Liver (tissue), 10 donors: ENCODE results near the gene GALNT9. TPM values are rescaled to one million over a fixed set of nuclear protein-coding genes. Genes with fewer than 3 reads are reported as not detected.

Experiments used
- DNase-seq: peaks from one replicate; pipeline ENCODE4 v3.0.0-alpha.2; 2017; ENCODE audit warnings: low spot score
- H3K27ac ChIP-seq, 2 donors: one replicate each; pipeline ENCODE4 v1.7.0; 2013; ENCODE audit warnings: inconsistent platforms in 2 of 2, low read length in 2 of 2, control low read depth in 1 of 2, low read depth in 1 of 2, mild to moderate bottlenecking in 1 of 2
- H3K27me3 ChIP-seq, 4 donors: one replicate each; pipeline versions ENCODE4 v1.6.1 to v1.7.0; 2013; ENCODE audit warnings: low read length in 3 of 4, inconsistent platforms in 1 of 4, mild to moderate bottlenecking in 1 of 4, moderate library complexity in 1 of 4; ENCODE audit not compliant: control insufficient read depth in 4 of 4, insufficient read depth in 4 of 4
- H3K36me3 ChIP-seq, 4 donors: one replicate each; pipeline versions ENCODE4 v1.6.1 to v1.7.0; 2013; ENCODE audit warnings: low read length in 3 of 4, mild to moderate bottlenecking in 3 of 4, low read depth in 1 of 4, moderate library complexity in 1 of 4; ENCODE audit not compliant: control insufficient read depth in 4 of 4, insufficient read depth in 3 of 4
- H3K4me1 ChIP-seq, 4 donors: one replicate each; pipeline versions ENCODE4 v1.6.1 to v1.7.0; 2013; ENCODE audit warnings: low read length in 3 of 4, mild to moderate bottlenecking in 3 of 4, moderate library complexity in 1 of 4; ENCODE audit not compliant: control insufficient read depth in 4 of 4, insufficient read depth in 4 of 4
- H3K4me3 ChIP-seq, 3 donors: one replicate each; pipeline versions ENCODE4 v1.6.1 to v1.7.0; 2013; ENCODE audit warnings: low read length in 3 of 3, control low read depth in 1 of 3, low read depth in 1 of 3, mild to moderate bottlenecking in 1 of 3
- H3K9ac ChIP-seq, 2 donors: one replicate each; pipeline ENCODE4 v1.7.0; 2013; ENCODE audit warnings: low read length in 2 of 2, mild to moderate bottlenecking in 2 of 2, moderate library complexity in 2 of 2, control low read depth in 1 of 2, low read depth in 1 of 2
- H3K9me3 ChIP-seq, 4 donors: one replicate each; pipeline versions ENCODE4 v1.6.1 to v1.7.0; 2013; ENCODE audit warnings: low read length in 3 of 4; ENCODE audit not compliant: control insufficient read depth in 4 of 4
- EGR1 ChIP-seq, 2 donors: IDR thresholded peaks; 2 replicates each; pipeline ENCODE4 v1.6.1; 2016 to 2018; ENCODE audit warnings: antibody characterized with exemption in 2 of 2, low read depth in 2 of 2
- GABPA ChIP-seq, 2 donors: IDR thresholded peaks in 1 of 2; conservative IDR thresholded peaks in 1 of 2; 2 replicates each; pipeline ENCODE4 v1.6.1; 2016; ENCODE audit warnings: antibody characterized with exemption in 2 of 2, mild to moderate bottlenecking in 1 of 2, moderate library complexity in 1 of 2
- HNF4G ChIP-seq: IDR thresholded peaks from 2 replicates; pipeline ENCODE4 v1.6.1; 2016; ENCODE audit warnings: antibody characterized with exemption
- JUND ChIP-seq, 2 donors: IDR thresholded peaks; 2 replicates each; pipeline ENCODE4 v1.6.1; 2016; ENCODE audit warnings: antibody characterized with exemption in 2 of 2
- NR2F2 ChIP-seq: IDR thresholded peaks from 2 replicates; pipeline ENCODE4 v1.6.1; 2016; ENCODE audit warnings: antibody characterized with exemption
- RXRA ChIP-seq, 2 donors: IDR thresholded peaks; 2 replicates each; pipeline ENCODE4 v1.6.1; 2017 to 2018; ENCODE audit warnings: antibody characterized with exemption in 2 of 2, mild to moderate bottlenecking in 1 of 2
- SP1 ChIP-seq: IDR thresholded peaks from 2 replicates; pipeline ENCODE4 v1.6.1; 2018; ENCODE audit warnings: antibody characterized with exemption, mild to moderate bottlenecking
- TAF1 ChIP-seq: conservative IDR thresholded peaks from 2 replicates; pipeline ENCODE4 v1.6.1; 2016; ENCODE audit warnings: antibody characterized with exemption, mild to moderate bottlenecking
- YY1 ChIP-seq: IDR thresholded peaks from 2 replicates; pipeline ENCODE4 v1.6.1; 2016; ENCODE audit warnings: antibody characterized with exemption, mild to moderate bottlenecking
- WGBS: extraction: QIAGEN DNeasy Blood & Tissue Kit; methylation state at CpG from one replicate; pipeline ENCODE4 v1.1.7; 2013; 5-methylcytosine and 5-hydroxymethylcytosine counted together
- polyA plus RNA-seq, 2 donors: library from polyadenylated mRNA; stranded (reverse) in 1 of 2; unstranded in 1 of 2; fragments of 200-250 nt in 1 of 2; fragments of >200 nt in 1 of 2; fragmentation: Nextera tagmentation in 1 of 2; extraction: Ambion mirVana in 1 of 2; gene quantifications; one replicate each; pipeline versions ENCODE4 v1.2.1 to v1.2.3, GENCODE V29; 2013 to 2015
- small RNA-seq: library from RNA; depleted of rRNA; stranded (forward); fragments of <200 nt; gene quantifications from one replicate; pipeline ENCODE3, GENCODE V24; 2014
- total RNA-seq, 2 donors: library from RNA; depleted of rRNA; stranded (reverse); fragments of >200 nt; gene quantifications; one replicate each; pipeline ENCODE4 v1.2.3, GENCODE V29; 2014
- TF ChIP-seq, protein P1 (sequence below): IDR thresholded peaks from 2 replicates; pipeline ENCODE4 v1.6.1; 2016; ENCODE audit warnings: antibody characterized with exemption
- TF ChIP-seq, protein P2 (sequence below): IDR thresholded peaks from 2 replicates; pipeline ENCODE4 v1.6.1; 2016; ENCODE audit warnings: antibody characterized with exemption, mild to moderate bottlenecking
- TF ChIP-seq, protein P3 (sequence below): IDR thresholded peaks from 2 replicates; pipeline ENCODE4 v1.6.1; 2016; ENCODE audit warnings: antibody characterized with exemption
- TF ChIP-seq, protein P4 (sequence below): IDR thresholded peaks from 2 replicates; pipeline ENCODE4 v1.6.1; 2016; ENCODE audit warnings: antibody characterized with exemption
- donor health status: healthy.
- donor health status: healthy.
- donor health status: healthy.
- donor health status: healthy.
- donor health status: healthy.

Gene GALNT9
- total and polyA plus RNA-seq, 4 donors = 0.05 to 0.25 (median 0.09) TPM; not detected in 1

DNA sequence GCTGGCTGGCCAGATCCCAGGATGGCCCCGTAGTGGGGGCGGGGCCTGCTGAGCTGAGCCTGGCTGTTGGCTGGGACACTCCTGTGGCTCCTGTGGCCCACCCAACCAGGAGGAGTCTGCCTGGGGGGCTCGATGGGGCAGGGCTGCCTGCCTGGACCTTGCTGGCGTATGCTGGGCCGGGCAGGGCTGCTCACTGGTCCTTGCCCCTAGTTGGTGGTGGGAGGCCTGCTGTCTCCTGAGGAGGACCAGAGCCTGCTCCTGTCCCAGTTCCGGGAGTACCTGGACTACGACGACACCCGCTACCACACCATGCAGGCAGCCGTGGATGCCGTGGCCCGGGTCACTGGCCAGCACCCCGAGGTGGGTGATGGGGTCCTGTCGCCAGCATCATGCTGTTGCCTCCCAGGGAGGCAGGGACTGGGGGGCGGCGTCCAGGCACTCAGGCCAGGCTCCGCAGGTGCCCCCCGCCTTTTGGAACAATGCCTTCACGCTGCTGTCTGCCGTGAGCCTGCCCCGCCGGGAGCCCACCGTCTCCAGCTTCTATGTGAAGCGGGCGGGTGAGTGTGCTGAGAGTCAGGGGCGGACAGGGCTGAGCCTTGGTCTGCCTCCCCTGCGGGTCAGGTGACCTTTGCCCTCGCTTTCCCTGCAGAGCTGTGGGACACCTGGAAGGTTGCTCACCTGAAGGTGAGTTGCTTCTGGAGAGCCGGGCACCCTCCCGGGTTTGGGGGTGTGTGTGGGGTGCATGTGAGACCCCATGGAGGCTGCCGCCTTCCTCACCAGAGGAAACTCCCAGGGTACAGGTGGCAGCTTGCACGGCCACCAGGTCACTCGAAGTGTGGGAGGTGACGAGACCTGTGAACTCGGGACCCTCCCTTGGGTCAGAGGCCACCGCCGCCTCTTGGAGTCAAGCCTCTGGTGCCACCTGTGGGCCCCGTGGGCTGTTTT, 181.7 kb downstream of the GALNT9 start:
- Histone ChIP-seq H3K27ac (no peak overlapping the region), H3K4me1 (peaks cover 5 to 21% (median 19%) of the 10 kb centered on the region in 4 donors), H3K9me3 (no peaks in the 10 kb centered on the region), H3K27me3 (no peaks in the 10 kb centered on the region), H3K36me3 (peaks cover 0 to 8% (median 4%) of the 10 kb centered on the region in 4 donors), H3K9ac (no peak overlapping the region), H3K4me3 (no peak overlapping the region)
- TF ChIP-seq GABPA (IDR thresholded peaks at IDR 0.05 in 1 of 2, conservative IDR thresholded peaks at IDR 0.05 in 1 of 2) = no peak
- TF ChIP-seq, protein P1, sequence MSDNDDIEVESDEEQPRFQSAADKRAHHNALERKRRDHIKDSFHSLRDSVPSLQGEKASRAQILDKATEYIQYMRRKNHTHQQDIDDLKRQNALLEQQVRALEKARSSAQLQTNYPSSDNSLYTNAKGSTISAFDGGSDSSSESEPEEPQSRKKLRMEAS = no peak
- TF ChIP-seq SP1 = no peak
- no peak for TF ChIP-seq EGR1 (IDR thresholded peaks at IDR 0.05; ENCODE audit: low read depth in 2 of 2)
- TF ChIP-seq NR2F2 = no peak
- no peak for TF ChIP-seq HNF4G
- no peak for TF ChIP-seq TAF1
- TF ChIP-seq, protein P2, sequence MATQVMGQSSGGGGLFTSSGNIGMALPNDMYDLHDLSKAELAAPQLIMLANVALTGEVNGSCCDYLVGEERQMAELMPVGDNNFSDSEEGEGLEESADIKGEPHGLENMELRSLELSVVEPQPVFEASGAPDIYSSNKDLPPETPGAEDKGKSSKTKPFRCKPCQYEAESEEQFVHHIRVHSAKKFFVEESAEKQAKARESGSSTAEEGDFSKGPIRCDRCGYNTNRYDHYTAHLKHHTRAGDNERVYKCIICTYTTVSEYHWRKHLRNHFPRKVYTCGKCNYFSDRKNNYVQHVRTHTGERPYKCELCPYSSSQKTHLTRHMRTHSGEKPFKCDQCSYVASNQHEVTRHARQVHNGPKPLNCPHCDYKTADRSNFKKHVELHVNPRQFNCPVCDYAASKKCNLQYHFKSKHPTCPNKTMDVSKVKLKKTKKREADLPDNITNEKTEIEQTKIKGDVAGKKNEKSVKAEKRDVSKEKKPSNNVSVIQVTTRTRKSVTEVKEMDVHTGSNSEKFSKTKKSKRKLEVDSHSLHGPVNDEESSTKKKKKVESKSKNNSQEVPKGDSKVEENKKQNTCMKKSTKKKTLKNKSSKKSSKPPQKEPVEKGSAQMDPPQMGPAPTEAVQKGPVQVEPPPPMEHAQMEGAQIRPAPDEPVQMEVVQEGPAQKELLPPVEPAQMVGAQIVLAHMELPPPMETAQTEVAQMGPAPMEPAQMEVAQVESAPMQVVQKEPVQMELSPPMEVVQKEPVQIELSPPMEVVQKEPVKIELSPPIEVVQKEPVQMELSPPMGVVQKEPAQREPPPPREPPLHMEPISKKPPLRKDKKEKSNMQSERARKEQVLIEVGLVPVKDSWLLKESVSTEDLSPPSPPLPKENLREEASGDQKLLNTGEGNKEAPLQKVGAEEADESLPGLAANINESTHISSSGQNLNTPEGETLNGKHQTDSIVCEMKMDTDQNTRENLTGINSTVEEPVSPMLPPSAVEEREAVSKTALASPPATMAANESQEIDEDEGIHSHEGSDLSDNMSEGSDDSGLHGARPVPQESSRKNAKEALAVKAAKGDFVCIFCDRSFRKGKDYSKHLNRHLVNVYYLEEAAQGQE = no peak
- no peak for TF ChIP-seq JUND (IDR thresholded peaks at IDR 0.05)
- no peak for TF ChIP-seq RXRA (IDR thresholded peaks at IDR 0.05)
- TF ChIP-seq, protein P3, sequence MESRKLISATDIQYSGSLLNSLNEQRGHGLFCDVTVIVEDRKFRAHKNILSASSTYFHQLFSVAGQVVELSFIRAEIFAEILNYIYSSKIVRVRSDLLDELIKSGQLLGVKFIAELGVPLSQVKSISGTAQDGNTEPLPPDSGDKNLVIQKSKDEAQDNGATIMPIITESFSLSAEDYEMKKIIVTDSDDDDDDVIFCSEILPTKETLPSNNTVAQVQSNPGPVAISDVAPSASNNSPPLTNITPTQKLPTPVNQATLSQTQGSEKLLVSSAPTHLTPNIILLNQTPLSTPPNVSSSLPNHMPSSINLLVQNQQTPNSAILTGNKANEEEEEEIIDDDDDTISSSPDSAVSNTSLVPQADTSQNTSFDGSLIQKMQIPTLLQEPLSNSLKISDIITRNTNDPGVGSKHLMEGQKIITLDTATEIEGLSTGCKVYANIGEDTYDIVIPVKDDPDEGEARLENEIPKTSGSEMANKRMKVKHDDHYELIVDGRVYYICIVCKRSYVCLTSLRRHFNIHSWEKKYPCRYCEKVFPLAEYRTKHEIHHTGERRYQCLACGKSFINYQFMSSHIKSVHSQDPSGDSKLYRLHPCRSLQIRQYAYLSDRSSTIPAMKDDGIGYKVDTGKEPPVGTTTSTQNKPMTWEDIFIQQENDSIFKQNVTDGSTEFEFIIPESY = no peak
- no peak for TF ChIP-seq YY1
- DNase-seq = no peak
- WGBS = 94% methylated on average over 38 of the region's 38 CpGs

DNA sequence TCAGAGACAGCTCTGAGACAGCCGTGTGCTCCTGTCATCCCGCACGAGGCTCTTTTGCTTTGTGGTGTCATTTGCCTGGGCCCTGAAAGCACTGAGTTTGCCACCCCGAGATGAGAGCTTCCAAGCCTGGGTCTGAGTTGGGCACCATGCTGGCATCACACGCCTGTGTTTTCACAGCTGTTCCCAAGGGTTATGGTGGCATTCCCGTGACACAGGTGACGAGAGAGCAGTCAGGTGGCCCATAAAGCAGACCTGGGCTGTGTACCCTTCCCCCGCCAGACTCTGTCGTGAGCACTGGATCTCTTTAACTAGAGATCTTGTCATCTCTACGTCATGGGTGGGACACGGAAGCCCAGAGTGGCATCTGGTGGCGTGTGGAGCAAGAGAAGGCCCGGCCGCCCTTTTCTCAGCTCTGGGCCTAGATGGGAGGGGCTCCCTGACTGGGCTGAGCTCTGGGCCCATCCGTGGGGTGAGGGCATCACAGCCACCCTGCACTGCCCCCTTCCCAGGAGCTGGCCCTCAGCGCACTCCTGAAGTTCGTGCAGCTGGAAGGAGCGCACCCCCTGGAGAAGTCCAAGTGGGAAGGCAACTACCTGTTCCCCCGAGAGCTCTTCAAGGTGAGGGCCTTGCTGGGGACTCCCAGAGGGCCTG, 182.5 kb downstream of the GALNT9 start:
- Histone ChIP-seq H3K9me3 (no peaks in the 10 kb centered on the region), H3K4me1 (peaks cover 5 to 26% (median 21%) of the 10 kb centered on the region in 4 donors), H3K4me3 (no peak overlapping the region), H3K27me3 (no peaks in the 10 kb centered on the region), H3K36me3 (peaks cover 0 to 8% (median 2%) of the 10 kb centered on the region in 4 donors), H3K27ac (no peak overlapping the region), H3K9ac (no peak overlapping the region)
- DNase-seq = no peak
- WGBS = 95% methylated on average over 19 of the region's 19 CpGs
- TF ChIP-seq JUND (IDR thresholded peaks at IDR 0.05) = no peak
- TF ChIP-seq, protein P4, sequence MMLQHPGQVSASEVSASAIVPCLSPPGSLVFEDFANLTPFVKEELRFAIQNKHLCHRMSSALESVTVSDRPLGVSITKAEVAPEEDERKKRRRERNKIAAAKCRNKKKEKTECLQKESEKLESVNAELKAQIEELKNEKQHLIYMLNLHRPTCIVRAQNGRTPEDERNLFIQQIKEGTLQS = no peak
- TF ChIP-seq HNF4G = no peak
- TF ChIP-seq GABPA (IDR thresholded peaks at IDR 0.05 in 1 of 2, conservative IDR thresholded peaks at IDR 0.05 in 1 of 2) = no peak
- TF ChIP-seq EGR1 (IDR thresholded peaks at IDR 0.05; ENCODE audit: low read depth in 2 of 2) = no peak

Small RNAs within 50 kb of the gene (small RNA-seq; reads per million reads assigned to genes)
- not detected for gene AC138466.3

Other genes starting within 250 kb of the GALNT9 start
- gene DDX51, start 185.3 kb downstream of the GALNT9 start, total RNA-seq = 1 to 10 TPM; 4.2 to 7.5 TPM
- 1 to 10 TPM; 2.5 to 6.7 TPM for gene DDX51, start 185.3 kb downstream of the GALNT9 start, polyA plus RNA-seq
- 1 to 10 TPM; 6.4 to 7.8 TPM for gene NOC4L, start 185.1 kb downstream of the GALNT9 start, total RNA-seq
- 10 to 100 TPM in 1 of 2 donors, 1 to 10 TPM in 1; 9.0 to 11.6 TPM for gene NOC4L, start 185.1 kb downstream of the GALNT9 start, polyA plus RNA-seq
- gene FBRSL1, start 160.6 kb upstream of the GALNT9 start, total RNA-seq = 1 to 10 TPM; 4.4 to 6.8 TPM
- gene FBRSL1, start 160.6 kb upstream of the GALNT9 start, polyA plus RNA-seq = 10 to 100 TPM in 1 of 2 donors, 1 to 10 TPM in 1; 2.5 to 35.5 TPM